ENCODE results near the gene ANKRD33B.

The ANKRD33B gene

DNA sequence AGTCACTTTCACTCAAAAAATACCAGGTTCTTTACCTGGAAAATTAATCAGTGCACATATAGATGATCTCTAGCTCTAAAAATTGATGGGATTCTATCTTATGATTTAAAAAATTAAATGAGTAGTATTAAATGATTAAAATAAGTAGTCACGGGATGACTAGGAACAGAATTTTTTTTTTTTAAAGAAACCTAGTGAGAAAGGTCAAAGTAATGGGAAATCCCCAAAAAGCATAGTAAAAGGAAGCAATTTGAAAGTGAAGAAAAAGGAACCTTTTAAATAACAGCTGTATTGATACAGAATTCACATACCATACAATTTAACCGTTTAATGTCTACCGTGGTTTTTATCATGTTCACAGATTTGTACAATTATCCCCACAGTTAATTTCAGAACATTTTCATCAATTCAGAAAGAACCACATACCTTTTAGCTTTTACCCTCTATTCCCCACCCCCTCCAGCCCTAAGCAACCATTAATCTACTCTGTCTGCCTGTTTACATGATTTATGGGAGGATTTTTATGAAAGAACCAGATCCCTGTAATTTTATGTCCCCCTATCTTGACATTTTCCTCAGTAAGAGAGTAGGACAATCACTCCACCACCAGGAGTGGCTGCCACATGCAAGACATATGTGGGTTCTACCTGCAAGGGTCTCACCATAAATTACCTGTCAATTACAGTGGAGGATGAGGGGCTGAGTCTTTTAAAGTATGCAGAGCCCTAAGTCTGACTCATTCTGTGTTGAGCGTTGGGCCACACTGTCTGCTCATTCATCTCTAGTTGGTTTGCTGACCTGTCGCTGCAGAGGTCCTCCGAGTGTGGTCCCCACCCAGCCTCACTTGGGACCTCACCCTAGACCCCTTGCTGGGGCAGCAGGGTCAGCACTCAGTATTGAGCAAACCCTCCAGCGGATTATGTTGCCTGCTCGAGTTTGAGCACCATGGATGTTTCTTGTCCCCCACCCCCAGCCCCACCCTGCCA is 16.0 kb downstream of the ANKRD33B start:
- DNase-seq (ENCODE audit: low read depth), result no peak

- DNase-seq (ENCODE audit: low read depth), result no peak
These were observed 16.9 kb downstream of the ANKRD33B start for GRCh38 chr5:10580531-10581423.

- no peak for DNase-seq (ENCODE audit: low read depth)
These were observed 17.5 kb downstream of the ANKRD33B start for GRCh38 chr5:10581424-10581748.

DNA sequence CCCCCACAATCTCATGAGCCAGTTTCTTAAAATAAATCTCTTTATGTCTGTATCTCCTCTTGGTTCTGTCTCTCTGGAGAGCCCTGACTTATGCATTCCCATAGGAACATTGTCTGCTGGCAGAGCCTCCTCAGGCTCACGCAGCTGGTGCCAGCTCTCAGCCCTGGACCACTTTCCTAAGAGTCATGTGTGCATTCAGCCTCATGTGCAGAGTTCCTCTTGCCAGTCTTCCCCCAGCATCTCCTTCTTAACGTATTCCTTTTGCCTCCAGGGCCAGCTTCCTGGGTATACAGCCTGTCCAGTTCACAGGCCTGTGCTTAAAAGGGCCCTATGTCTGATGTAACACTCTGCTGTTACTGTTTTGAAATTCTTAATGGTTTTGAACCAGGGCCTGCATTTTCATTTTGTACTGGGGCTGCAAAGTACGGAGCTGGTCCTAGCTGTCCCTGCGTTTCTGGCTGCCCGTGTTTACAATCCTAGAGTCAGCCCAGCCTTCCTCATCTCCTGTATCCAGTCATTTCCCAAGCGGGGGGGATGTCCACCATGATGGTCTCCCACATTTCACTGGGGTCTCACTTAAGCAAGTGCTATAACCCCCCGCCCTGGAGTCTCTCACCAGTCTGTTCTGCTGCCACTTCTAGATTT is 18.1 kb downstream of the ANKRD33B start:
- DNase-seq (ENCODE audit: low read depth), result no peak

DNA sequence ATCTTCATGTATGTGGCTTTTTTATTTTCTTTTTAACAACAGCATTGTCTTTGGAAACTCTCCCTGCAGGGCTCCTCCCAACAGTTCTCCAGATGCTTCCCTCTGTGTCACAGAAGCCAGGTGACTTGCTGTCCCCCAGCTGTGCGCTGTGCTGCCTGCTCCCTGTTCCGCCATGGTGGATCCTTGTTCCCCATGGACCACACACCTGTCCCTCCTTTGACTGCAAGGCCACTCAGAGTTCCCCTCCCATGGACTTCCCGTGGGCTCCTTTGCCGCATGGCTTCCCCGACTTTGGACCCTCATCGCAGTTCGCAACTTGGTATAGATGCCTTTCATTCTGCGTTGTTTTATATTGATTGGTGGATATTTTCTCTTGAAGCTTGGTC is 18.6 kb downstream of the ANKRD33B start:
- no peak for DNase-seq (ENCODE audit: low read depth)

DNA sequence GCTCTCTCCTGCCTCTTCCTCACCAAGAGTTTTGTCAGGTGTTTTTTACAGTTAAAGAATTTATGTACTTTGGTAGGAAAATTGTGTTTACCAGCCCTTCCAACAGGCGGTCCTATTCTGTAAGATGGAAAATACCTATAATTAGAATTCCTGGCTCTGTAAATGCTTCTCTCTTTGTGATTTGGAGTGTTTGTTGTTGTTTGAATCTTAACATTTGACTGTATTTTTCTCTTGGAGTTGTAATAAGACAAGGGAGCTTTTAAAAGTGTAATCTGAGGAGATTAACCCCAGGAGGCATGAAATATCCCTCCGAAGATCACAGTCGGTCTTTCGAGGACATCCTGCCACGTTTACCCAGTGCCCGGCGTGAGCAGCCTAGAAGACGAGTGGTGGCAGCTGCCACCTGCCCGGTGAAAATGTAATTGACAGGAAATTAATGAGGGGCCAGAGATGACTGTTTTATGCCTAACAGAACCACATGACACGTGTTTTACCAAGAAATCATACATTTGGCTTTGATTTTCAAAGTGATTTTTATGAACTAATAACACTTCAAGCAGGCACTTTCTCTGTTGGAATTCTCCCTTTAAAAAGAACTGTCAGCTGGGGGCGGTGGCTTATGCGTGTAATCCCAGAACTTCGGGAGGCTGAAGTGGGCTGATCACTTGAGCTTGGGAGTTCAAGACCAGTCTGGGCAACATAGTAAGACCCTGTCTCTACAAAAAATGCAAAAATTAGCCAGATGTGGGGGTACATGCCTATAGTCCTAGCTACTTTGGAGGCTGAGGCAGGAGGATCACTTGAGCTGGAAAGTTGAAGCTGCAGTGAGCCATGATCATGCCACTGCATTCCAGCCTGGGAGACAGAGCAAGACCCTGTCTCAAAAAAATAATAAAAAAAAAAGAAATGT is 20.0 kb downstream of the ANKRD33B start:
- DNase-seq (ENCODE audit: low read depth), result no peak

GRCh38 chr5:10584714-10585517 is 21.0 kb downstream of the ANKRD33B start:
- DNase-seq (ENCODE audit: low read depth), result no peak

DNA sequence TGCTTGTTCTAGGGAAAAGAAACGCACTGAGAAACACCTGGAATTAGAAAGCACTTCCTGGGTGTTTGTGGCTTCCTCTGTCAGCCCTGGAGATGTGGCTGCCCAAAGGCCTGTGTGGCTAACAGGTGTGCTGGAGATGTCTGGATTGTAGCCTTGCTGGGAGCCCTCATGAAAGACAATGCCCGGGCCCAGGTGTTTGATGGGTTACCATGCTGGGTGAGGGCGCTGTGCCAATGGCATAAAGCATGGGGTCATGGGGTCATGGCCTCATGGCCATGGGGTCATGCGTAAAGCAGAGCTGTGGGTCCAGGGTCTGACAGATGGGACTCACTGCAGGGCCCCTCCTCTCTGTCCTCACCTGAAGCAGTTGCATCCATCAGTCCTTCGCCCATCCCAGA is 21.6 kb downstream of the ANKRD33B start:
- no peak for DNase-seq (ENCODE audit: low read depth)

- DNase-seq (ENCODE audit: low read depth), result no peak
These were observed 22.1 kb downstream of the ANKRD33B start for GRCh38 chr5:10586008-10586407.

DNA sequence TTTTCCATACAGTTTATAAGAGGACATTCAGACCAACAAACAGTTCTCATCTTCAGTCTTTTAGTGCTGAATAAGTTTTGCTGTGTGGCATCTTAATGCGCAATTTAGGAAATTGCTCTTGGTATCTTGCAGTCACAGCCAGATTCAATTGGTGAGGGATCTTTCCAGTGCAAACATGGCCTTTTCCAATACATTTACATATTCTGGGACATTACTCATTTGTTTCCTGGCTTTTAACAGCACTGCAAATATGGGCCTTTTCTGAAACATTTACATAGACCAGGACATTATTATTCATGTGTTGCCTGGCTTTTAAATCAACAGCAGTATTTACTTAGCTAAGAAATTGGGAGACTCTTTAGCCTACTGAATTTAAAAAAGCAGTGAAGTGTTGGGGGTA is 22.7 kb downstream of the ANKRD33B start:
- DNase-seq (ENCODE audit: low read depth), result no peak

DNA sequence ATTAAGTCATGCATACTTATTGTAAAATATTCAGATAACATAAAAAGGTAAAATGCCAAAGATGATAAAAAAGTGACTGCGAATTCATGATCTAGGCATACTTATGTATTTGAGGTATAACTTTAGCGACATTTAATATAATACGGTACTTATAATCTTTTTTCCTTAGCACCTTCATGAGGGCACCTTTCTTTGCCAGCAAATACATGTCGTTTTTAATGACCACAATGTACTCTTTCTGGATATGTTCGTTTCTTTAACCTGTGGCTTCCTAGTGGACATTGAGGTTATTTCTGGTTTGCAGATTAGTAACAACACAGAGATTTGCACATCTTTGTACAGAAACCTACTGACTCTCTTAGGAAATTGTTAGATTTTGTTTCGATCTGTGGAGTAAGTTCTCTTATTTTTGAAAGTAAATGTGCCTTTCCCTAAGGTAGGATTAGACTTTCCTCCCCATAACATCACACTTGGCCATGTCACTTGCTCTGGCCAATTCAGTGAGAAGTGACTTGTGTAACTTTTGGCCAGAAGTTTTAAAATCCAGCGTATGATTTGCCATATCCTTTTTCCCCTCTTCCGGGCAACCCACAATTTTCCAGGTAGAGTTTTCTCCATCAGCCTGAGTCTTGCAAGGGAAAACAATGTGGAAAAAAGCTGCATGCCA is 24.4 kb downstream of the ANKRD33B start:
- DNase-seq (ENCODE audit: low read depth), result no peak

DNA sequence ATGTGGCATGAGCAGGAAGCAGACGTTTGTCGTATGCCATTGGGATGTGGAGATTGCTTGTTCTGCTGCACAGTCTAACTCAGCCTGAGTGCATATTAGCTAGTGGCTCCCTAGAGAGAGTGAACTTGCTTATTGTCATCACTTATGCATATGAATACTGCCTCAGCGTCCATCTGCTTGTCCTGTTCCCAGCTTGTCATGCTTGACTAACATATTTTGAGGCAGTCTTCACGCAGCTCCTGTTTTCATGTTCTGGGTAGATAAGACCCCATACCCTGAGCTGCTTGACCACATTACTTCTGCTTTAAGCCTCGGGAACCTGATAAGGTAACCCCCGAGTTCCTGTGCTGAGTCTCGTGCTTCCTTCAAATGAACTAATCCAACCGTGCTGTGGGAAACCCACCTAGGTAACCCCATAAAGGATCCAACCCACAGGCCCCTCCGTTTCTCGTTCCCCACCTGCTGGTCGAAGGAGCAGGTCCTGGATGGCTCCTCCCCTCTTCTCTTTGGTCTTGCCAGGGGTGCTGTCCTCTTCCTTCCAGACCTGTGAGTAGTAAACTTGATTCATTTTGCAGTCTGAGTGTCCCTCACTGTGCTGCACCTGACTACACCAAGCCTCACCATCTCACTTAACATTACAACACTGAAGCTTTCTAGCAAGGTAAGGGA is 25.0 kb downstream of the ANKRD33B start:
- no peak for DNase-seq (ENCODE audit: low read depth)

GRCh38 chr5:10590226-10590999 is 26.5 kb downstream of the ANKRD33B start:
- no peak for DNase-seq (ENCODE audit: low read depth)

- DNase-seq (ENCODE audit: low read depth), result no peak
These were observed 27.3 kb downstream of the ANKRD33B start for GRCh38 chr5:10591159-10591558.

GRCh38 chr5:10591966-10592365 is 28.1 kb downstream of the ANKRD33B start:
- DNase-seq (ENCODE audit: low read depth), result no peak

- DNase-seq (ENCODE audit: low read depth), result no peak
These were observed 28.7 kb downstream of the ANKRD33B start for GRCh38 chr5:10592601-10593000.

- no peak for DNase-seq (ENCODE audit: low read depth)
These were observed 29.8 kb downstream of the ANKRD33B start for GRCh38 chr5:10593531-10594181.

- no peak for DNase-seq (ENCODE audit: low read depth)
These were observed 30.8 kb downstream of the ANKRD33B start for GRCh38 chr5:10594591-10595210.

Data from HS-5 (cell line).